Dendritic cell treated with granulocyte-macrophage colony-stimulating factor and Interleukin-4, amounts not matched to agents 40 ng/mL and 50 ng/mL, for 4 days (primary cell): ENCODE results near the gene ARL6IP1.

ENCODE experiments used
- H3K27ac Mint-ChIP-seq: one replicate; pipeline ENCODE4 v1.8.0; 2022; ENCODE audit warnings: mild to moderate bottlenecking, mixed read lengths
- H3K27me3 Mint-ChIP-seq: one replicate; pipeline ENCODE4 v1.8.0; 2022; ENCODE audit warnings: mild to moderate bottlenecking, mixed read lengths
- H3K36me3 Mint-ChIP-seq: one replicate; pipeline ENCODE4 v1.8.0; 2022; ENCODE audit warnings: low read depth, mixed read lengths
- H3K4me1 Mint-ChIP-seq: one replicate; pipeline ENCODE4 v1.8.0; 2022; ENCODE audit warnings: low read depth, mixed read lengths
- H3K4me3 Mint-ChIP-seq: one replicate; pipeline ENCODE4 v1.8.0; 2022; ENCODE audit warnings: mild to moderate bottlenecking, moderate library complexity, mixed read lengths
- H3K9me3 Mint-ChIP-seq: one replicate; pipeline ENCODE4 v1.8.0; 2022; ENCODE audit warnings: mixed read lengths
- intact Hi-C: fragments of 100-400 bp; cut with micrococcal nuclease; formaldehyde crosslinking; loops from one replicate; pipeline ENCODE4 v1.15.0; 2022

ARL6IP1 gene

DNA sequence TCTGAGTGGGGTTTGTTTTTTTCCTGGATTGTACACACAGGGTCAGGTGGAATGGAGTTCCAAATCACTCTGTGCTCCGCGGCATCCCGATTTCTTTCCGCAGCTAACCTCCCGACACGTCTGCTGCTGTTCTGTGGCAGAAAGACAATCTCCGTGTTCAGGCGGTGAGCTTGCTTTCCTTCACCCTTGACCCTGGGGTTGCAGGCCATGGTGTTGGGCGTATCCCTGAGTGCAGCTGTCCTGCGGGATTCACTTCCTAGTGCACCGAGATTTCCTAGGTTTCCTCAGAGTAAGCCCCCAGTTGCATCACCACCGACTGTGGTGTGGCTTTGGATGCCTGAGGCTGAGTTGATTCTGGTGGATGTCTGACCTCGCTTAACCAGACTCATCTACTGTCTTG, 7.8 kb upstream of the ARL6IP1 start:
- H3K9me3 Mint-ChIP-seq, result no peaks in the 10 kb centered on the region
- H3K4me1 Mint-ChIP-seq, result peaks cover 12% of the 10 kb centered on the region
- H3K36me3 Mint-ChIP-seq, result peaks cover 83% of the 10 kb centered on the region
- no peak overlapping the region for H3K27ac Mint-ChIP-seq
- H3K4me3 Mint-ChIP-seq, result no peak overlapping the region
- H3K27me3 Mint-ChIP-seq, result no peaks in the 10 kb centered on the region
- intact Hi-C loops, result no loop called here

DNA sequence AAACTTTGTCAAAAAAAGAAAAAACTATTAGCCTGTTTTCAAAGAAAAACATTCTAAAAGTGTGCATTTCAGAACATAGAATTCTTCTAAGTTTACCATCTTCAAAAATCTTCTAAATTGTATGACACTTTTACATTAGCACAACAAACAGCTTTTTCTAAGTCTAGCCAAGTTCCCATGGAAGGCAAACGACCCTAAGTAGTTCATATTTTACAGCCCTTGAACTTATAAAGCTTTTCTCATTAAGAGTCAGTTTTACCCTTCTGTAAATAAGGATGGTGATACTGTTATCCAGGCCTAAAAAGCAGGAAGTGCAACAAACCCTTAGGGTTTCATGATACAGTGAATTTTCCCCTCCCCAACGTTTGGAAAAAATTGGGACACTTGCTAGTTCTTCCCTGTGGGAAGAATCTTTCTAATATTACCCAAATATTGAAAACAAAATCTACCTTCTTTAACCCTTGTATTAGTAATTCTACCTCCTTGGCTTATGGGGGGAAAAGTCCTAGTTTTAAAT, 4.0 kb upstream of the ARL6IP1 start:
- H3K27ac Mint-ChIP-seq, result no peak overlapping the region
- H3K4me1 Mint-ChIP-seq, result peaks cover 33% of the 10 kb centered on the region
- no peaks in the 10 kb centered on the region for H3K27me3 Mint-ChIP-seq
- intact Hi-C loops, result no loop called here
- peaks cover 68% of the 10 kb centered on the region for H3K36me3 Mint-ChIP-seq
- H3K9me3 Mint-ChIP-seq, result no peaks in the 10 kb centered on the region
- no peak overlapping the region for H3K4me3 Mint-ChIP-seq

DNA sequence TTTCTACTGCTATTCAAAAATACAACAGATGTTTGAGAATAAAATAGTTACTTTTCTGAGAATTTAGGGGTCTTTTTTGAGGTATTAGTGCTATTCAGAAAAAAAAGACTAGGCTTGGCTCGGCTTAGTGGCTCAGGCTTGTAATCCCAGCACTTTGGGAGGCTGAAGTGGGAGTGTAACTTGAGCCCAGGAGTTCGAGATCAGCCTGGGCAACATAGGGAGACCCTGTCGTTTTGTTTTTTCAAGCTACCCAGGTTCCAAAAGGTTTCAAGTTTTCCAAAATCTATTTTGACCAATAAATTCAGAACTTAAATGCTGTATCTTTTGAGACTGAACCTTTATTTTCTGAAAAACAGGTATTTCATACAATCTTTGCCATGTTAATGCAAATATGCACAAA, 3.2 kb upstream of the ARL6IP1 start:
- Mint-ChIP-seq H3K27me3 (no peaks in the 10 kb centered on the region), H3K36me3 (peaks cover 61% of the 10 kb centered on the region), H3K4me3 (no peak overlapping the region), H3K4me1 (peaks cover 41% of the 10 kb centered on the region), H3K27ac (peak overlapping the region; percentile 92), H3K9me3 (no peaks in the 10 kb centered on the region)
- intact Hi-C loops, result loop anchor here (5.0 kb wide), 1 partner anchor 263 kb away; the partner anchor contains the start of gene COQ7

DNA sequence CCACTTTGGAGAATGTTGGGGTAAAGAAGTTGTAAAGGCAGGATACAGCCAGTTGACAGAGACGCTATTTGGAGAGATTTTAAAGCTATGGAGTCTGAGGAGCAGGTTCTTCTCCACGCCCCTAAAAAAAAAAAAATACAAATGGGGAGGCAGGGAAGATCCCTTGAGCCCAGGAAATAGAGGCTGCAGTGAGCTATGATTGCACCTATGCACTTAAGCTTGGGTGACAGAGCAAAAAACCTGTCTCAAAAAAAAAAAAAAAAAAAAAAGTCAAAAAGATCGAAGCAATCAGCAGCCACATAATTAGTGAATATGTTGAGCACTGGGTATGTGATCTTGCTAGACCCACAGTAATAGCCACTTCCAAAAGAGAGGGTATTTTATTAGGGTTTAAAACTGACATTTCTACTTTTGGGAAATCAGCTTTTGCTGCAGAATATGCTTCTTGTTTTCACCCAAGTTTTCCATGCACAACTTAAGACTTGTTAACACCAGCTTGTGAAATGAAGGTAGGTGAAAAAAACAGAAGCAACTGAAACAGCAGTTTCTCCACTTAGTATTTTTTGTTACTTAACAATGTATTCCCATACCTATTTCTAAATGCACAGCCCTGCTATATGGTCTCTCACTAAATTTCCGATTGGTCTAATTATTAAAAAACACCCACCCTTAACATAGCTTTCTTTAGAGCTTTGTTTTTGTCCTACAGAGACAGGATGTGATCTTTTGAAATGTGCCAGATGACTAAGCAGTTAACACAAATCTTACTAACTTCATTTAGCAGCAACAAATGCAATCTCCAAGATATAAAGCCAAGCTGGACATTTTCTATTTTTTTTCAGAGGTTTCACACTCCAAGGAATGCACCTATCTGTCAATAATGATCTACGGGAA, 2.5 kb upstream of the ARL6IP1 start:
- peaks cover 53% of the 10 kb centered on the region for H3K36me3 Mint-ChIP-seq
- no peaks in the 10 kb centered on the region for H3K9me3 Mint-ChIP-seq
- H3K4me1 Mint-ChIP-seq, result peaks cover 43% of the 10 kb centered on the region
- intact Hi-C loops, result loop anchor here (5.0 kb wide), 1 partner anchor 263 kb away; the partner anchor contains the start of gene COQ7
- H3K27ac Mint-ChIP-seq, result peak overlapping the region; percentile 92
- peak overlapping the region; percentile 14 for H3K4me3 Mint-ChIP-seq
- H3K27me3 Mint-ChIP-seq, result no peaks in the 10 kb centered on the region

DNA sequence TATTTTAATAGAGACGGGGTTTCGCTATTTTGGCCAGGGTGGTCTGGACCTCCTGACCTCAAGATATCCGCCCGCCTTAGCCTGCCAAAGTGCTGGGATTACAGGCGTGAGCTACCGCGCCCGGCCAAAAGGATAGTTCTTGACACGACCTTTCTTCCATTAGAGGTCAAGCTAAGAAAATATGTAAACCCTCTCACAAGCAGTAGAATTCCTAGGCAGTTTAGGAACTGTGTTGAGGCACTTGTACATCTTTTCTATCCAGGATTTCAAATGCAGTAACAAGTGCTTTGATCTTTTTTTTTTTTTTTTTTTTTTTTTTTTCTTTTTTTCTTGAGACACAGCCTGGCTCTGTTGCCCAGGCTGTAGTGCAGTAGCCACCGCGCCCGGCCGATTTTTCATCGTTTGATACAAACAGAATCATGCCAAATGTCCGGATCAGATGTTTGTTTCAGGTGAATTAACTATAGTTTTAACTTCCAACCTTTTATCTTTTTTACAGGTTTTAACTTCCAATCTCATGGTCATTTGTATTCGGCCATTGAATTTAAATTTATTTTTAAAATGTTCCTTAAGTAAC, 1.5 kb upstream of the ARL6IP1 start:
- Mint-ChIP-seq H3K27ac (peak overlapping the region; percentile 92), H3K4me3 (no peak overlapping the region), H3K27me3 (no peaks in the 10 kb centered on the region), H3K4me1 (peaks cover 47% of the 10 kb centered on the region), H3K9me3 (no peaks in the 10 kb centered on the region), H3K36me3 (peaks cover 49% of the 10 kb centered on the region)
- intact Hi-C loops, result loop anchor here (5.0 kb wide), 1 partner anchor 264 kb away; the partner anchor contains the start of gene COQ7

DNA sequence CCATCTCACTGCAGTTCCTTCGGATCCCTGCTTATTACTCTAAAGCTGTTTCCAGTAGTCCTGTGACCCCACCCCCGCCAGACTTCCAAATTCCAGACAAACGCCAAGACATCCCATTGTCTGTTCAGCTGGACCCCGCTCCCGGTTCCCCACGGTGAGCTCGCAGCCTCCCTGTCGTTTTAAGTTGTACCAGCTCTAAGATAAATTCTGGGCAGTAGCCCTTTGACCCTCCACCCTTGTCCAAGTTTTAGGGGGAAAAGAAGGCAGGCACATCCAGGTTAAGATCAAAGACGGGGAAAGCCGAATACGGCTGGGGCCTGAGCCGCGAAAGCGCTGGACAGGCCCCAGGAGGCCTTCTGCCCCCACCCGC, 589 bp downstream of the ARL6IP1 start:
- Mint-ChIP-seq H3K4me1 (peaks cover 37% of the 10 kb centered on the region), H3K36me3 (peaks cover 47% of the 10 kb centered on the region), H3K9me3 (no peaks in the 10 kb centered on the region), H3K4me3 (peak overlapping the region; percentile 93), H3K27me3 (no peaks in the 10 kb centered on the region), H3K27ac (peak overlapping the region; percentile 92)
- intact Hi-C loops, result loop anchor here (5.0 kb wide), 1 partner anchor 267 kb away; the partner anchor contains the start of gene COQ7

DNA sequence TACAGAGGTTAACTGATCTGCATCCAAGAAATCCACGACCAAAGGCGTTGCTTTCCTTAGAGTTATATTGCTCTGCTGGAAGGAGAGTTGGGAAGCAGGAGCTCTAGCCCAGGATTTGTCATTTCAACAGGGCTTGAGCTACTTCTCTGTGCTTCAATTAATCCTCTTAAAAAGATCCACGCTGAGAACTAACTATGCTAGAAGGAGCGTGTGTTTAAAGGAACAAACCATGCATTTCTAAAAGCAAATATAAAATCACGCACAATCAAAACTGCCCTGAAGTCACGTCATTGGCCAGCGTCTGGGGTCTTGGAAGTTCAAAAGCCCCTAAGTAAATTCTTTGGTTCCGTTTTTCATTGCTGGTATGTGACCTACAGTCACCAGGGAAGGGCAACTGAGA, 1.1 kb downstream of the ARL6IP1 start:
- peaks cover 51% of the 10 kb centered on the region for H3K36me3 Mint-ChIP-seq

DNA sequence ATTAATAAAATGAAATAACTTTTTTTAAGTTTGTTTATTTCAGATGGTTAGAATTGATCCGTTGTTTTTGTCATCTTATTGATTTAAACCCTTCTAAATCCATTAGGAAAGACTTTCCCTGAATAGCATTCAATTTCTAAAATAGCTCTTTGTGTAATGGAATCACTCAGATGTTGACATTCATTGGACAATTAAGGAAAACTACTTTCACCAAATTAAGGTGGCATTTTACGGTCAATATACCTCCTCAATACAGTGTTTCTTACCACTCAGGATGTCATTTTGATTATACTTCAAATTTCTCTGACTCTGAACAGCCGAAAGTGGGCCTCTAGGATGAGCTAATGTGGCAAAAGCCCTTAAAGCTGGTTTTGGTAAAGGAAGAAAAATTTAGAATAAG, 1.8 kb downstream of the ARL6IP1 start:
- intact Hi-C loops, result no loop called here
- peaks cover 37% of the 10 kb centered on the region for H3K4me1 Mint-ChIP-seq
- peak overlapping the region; percentile 93 for H3K4me3 Mint-ChIP-seq
- peaks cover 59% of the 10 kb centered on the region for H3K36me3 Mint-ChIP-seq
- H3K27ac Mint-ChIP-seq, result no peak overlapping the region
- H3K9me3 Mint-ChIP-seq, result no peaks in the 10 kb centered on the region
- H3K27me3 Mint-ChIP-seq, result no peaks in the 10 kb centered on the region

More for the DNA sequence above, 1.1 kb downstream of the ARL6IP1 start:
- H3K9me3 Mint-ChIP-seq, result no peaks in the 10 kb centered on the region
- H3K4me3 Mint-ChIP-seq, result peak overlapping the region; percentile 93
- H3K27ac Mint-ChIP-seq, result peak overlapping the region; percentile 92
- peaks cover 37% of the 10 kb centered on the region for H3K4me1 Mint-ChIP-seq
- intact Hi-C loops, result loop anchor here (5.0 kb wide), 1 partner anchor 267 kb away; the partner anchor contains the start of gene COQ7
- H3K27me3 Mint-ChIP-seq, result no peaks in the 10 kb centered on the region

DNA sequence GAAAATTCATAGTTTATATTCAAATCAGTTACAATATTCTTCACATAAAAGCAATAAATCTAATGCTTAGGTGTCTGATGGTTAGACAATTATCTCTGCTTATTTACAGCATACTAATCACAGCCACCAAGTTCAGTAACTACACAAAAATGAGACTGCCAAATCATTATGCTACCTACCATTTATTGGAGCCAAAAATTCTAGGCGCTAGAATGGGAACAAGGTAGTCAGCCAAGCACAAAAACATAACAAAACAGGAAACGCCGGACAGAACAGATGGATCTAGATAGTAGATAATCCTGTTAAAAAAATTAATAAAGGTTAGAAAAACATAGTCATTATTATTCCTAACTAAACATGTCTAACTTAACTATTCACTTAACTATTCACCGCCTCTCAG, 3.6 kb downstream of the ARL6IP1 start:
- Mint-ChIP-seq H3K9me3 (no peaks in the 10 kb centered on the region), H3K4me1 (peaks cover 25% of the 10 kb centered on the region), H3K4me3 (no peak overlapping the region), H3K27me3 (no peaks in the 10 kb centered on the region), H3K36me3 (peaks cover 71% of the 10 kb centered on the region), H3K27ac (no peak overlapping the region)
- intact Hi-C loops, result no loop called here

DNA sequence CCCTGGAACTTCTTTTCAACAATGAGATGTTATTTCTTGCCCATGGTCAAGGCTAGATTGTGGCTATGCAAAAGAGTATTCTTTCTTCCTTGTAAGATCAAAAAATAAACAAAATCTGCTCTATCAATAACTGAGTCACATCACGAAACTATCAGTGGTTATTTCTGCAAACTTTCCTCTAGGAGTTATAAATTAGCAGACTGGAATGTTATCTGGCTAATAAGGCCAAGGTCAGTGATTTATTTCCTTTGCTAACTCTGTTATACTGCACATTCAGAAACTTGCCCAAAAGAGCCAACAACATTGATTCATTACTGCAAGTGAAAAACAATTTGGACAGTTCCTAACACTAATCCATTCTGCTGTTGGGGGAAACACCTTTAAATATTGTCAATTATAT, 5.0 kb downstream of the ARL6IP1 start:
- H3K27me3 Mint-ChIP-seq, result no peaks in the 10 kb centered on the region
- H3K4me3 Mint-ChIP-seq, result no peak overlapping the region
- no peak overlapping the region for H3K27ac Mint-ChIP-seq
- intact Hi-C loops, result no loop called here
- H3K9me3 Mint-ChIP-seq, result no peaks in the 10 kb centered on the region
- H3K4me1 Mint-ChIP-seq, result peaks cover 20% of the 10 kb centered on the region
- H3K36me3 Mint-ChIP-seq, result peaks cover 70% of the 10 kb centered on the region

DNA sequence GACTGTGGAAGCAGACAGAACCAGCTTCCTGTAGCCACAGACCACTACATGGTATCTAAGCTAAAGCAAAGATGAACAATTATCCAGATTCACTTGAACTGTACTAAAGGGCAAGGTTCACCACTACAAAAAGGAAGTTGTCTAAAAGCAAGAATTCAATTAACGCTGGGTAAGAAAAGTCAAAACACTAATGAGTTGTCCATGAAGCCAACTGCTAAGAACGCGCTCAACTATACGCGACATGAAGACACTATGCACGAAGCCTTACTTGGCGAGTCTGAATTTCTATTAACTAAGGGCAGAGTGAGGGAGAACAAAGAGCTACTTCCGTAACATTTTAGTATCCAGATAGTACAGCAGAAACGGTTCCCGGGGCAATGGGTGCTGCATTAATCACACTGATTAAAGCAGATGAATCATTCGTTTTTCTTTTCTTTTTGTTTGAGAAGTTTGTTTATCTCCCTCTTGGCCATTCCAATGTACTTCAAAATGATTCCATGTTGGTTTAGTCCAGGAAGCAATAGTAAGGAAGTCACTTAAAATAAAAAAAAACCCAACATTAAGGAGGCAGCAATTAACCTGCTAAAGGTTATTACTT, 8.4 kb downstream of the ARL6IP1 start:
- Mint-ChIP-seq H3K4me1 (peaks cover 14% of the 10 kb centered on the region), H3K36me3 (peaks cover 88% of the 10 kb centered on the region), H3K9me3 (no peaks in the 10 kb centered on the region), H3K4me3 (no peak overlapping the region), H3K27ac (no peak overlapping the region), H3K27me3 (no peaks in the 10 kb centered on the region)
- intact Hi-C loops, result no loop called here

DNA sequence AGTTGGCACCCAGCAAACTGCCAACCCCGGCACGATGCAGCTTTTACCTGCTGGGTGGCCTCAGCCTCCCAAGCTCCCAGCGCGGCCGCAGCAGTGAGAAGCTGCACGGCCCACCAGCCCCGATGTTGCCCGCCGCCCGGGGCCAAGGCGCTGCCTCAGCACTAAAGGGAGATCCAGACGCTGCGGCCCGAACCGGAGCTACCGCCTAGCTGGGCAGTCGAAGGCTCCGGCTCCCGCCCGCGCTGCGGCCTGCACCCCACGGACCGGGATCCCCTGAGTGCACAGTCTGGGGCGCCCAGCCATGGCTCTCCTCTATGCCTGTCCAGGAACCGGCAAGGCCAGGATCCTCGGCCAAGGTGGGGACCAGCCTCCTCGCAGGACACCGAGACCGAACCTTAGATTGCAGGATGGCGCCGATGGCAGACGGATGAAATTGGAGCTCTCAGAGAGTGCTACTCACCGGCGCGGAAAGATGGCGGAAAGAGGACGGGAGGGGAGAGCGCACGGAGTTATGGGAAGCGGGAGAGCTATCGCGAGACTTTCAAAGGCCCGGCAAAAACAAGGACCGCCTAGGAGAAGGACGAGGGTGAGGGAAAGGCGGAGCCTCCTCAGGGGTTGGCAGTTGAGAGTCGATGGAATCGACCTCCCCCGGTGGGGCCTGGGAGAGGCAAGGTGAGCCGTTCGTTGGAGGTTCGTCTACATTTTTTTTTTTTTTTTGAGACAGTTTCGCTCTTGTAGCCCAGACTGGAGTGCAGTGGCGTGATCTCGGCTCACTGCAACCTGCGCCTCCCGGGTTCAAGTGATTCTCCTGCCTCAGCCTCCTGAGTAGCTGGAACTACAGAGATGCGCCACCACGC, 11.3 kb downstream of the ARL6IP1 start, which contains the start of gene RPS15A:
RPS15A (minus strand) TSS at position 485 of the 857 bp plus-strand sequence. CDS start 1,221 bp downstream, outside the sequence.
- Mint-ChIP-seq H3K4me1 (peaks cover 37% of the 10 kb centered on the region), H3K27ac (peak within 1 kb of the TSS; percentile 90), H3K36me3 (peaks cover 89% of the 10 kb centered on the region), H3K4me3 (peak within 1 kb of the TSS; percentile 98), H3K9me3 (no peaks in the 10 kb centered on the region), H3K27me3 (no peaks in the 10 kb centered on the region)
- intact Hi-C loops, result no loop called here

DNA sequence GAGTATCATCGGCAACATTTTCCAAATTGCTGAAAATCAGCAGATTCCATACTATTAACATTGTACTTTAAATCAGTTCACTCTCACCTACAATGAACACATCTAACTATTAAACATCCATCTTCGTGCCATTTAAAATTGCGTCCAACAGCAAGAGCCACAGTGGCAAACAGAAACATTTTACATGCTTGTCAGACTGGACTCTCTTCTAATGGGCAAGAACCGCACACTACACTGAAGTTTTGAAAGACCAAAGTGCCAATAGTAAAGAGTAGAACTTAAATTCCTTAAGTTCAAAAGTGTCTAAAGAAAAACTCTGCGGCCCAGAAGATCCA, 11.9 kb downstream of the ARL6IP1 start:
- Mint-ChIP-seq H3K9me3 (no peaks in the 10 kb centered on the region), H3K36me3 (peaks cover 89% of the 10 kb centered on the region), H3K4me1 (peaks cover 43% of the 10 kb centered on the region), H3K27me3 (no peaks in the 10 kb centered on the region), H3K4me3 (peak overlapping the region; percentile 98), H3K27ac (peak overlapping the region; percentile 90)
- intact Hi-C loops, result no loop called here
